HUES64 (cell line): ENCODE data around the gene KIAA0232.

ENCODE experiments used
- H3K27ac ChIP-seq: 2 replicates; pipeline ENCODE4 v1.7.0; 2013; ENCODE audit warnings: low read depth, low read length, inconsistent platforms
- H3K27me3 ChIP-seq: 2 replicates; pipeline ENCODE4 v1.6.1; 2013; ENCODE audit warnings: mild to moderate bottlenecking, low read length; ENCODE audit not compliant: insufficient read depth
- H3K36me3 ChIP-seq: 2 replicates; pipeline ENCODE4 v1.6.1; 2013; ENCODE audit warnings: mild to moderate bottlenecking, low read length; ENCODE audit not compliant: insufficient read depth
- H3K4me1 ChIP-seq: 2 replicates; pipeline ENCODE4 v1.6.1; 2013; ENCODE audit warnings: mild to moderate bottlenecking, low read length, moderate library complexity; ENCODE audit not compliant: insufficient read depth
- H3K4me3 ChIP-seq: 2 replicates; pipeline ENCODE4 v1.5.1; 2013; ENCODE audit warnings: mild to moderate bottlenecking, low read length, moderate library complexity
- H3K9ac ChIP-seq: 2 replicates; pipeline ENCODE4 v1.6.1; 2013; ENCODE audit warnings: mild to moderate bottlenecking, low read depth, low read length
- H3K9me3 ChIP-seq: 2 replicates; pipeline ENCODE4 v1.6.1; 2013; ENCODE audit warnings: low read depth, low read length; ENCODE audit not compliant: insufficient read depth
- WGBS: fragments of 150-250, 120-280 bp; methylation state at CpG from one replicate; pipeline ENCODE4 v1.1.7; 2013; ENCODE audit warnings: missing lambda C conversion rate; 5-methylcytosine and 5-hydroxymethylcytosine counted together

KIAA0232 gene

GRCh38 chr4:6855692-6856297, 73.3 kb downstream of the KIAA0232 start:
- Histone ChIP-seq H3K4me1 (no peaks in the 10 kb centered on the region), H3K36me3 (peaks cover 62% of the 10 kb centered on the region), H3K9me3 (peaks cover 14% of the 10 kb centered on the region), H3K27me3 (no peaks in the 10 kb centered on the region), H3K9ac (no peak overlapping the region), H3K4me3 (no peak overlapping the region), H3K27ac (no peak overlapping the region)
- WGBS, result 91% methylated on average over 11 of the region's 11 CpGs

- Histone ChIP-seq H3K36me3 (peaks cover 64% of the 10 kb centered on the region), H3K4me1 (no peaks in the 10 kb centered on the region), H3K27ac (no peak overlapping the region), H3K9me3 (peaks cover 11% of the 10 kb centered on the region), H3K9ac (no peak overlapping the region), H3K27me3 (no peaks in the 10 kb centered on the region), H3K4me3 (no peak overlapping the region)
- WGBS, result 100% methylated on average over 1 of the region's 2 CpGs
Measured at GRCh38 chr4:6856391-6856790, 73.9 kb downstream of the KIAA0232 start.

- peaks cover 65% of the 10 kb centered on the region for H3K36me3 ChIP-seq
- 94% methylated on average over 5 of the region's 6 CpGs for WGBS
- no peak overlapping the region for H3K4me3 ChIP-seq
Measured at GRCh38 chr4:6857009-6857882, 74.7 kb downstream of the KIAA0232 start.

GRCh38 chr4:6858997-6859396, 76.5 kb downstream of the KIAA0232 start:
- peaks cover 75% of the 10 kb centered on the region for H3K36me3 ChIP-seq
- H3K9ac ChIP-seq, result no peak overlapping the region
- H3K9me3 ChIP-seq, result no peaks in the 10 kb centered on the region
- H3K4me3 ChIP-seq, result no peak overlapping the region
- no peaks in the 10 kb centered on the region for H3K4me1 ChIP-seq
- H3K27ac ChIP-seq, result no peak overlapping the region
- H3K27me3 ChIP-seq, result no peaks in the 10 kb centered on the region
- 96% methylated on average over 4 of the region's 6 CpGs for WGBS

More at GRCh38 chr4:6857009-6857882, 74.7 kb downstream of the KIAA0232 start:
- Histone ChIP-seq H3K4me1 (no peaks in the 10 kb centered on the region), H3K9ac (no peak overlapping the region), H3K27ac (no peak overlapping the region), H3K9me3 (peaks cover 7% of the 10 kb centered on the region), H3K27me3 (no peaks in the 10 kb centered on the region)

- H3K9ac ChIP-seq, result no peak overlapping the region
- H3K9me3 ChIP-seq, result no peaks in the 10 kb centered on the region
- peaks cover 76% of the 10 kb centered on the region for H3K36me3 ChIP-seq
- 97% methylated on average over 1 of the region's 1 CpG for WGBS
- H3K27me3 ChIP-seq, result no peaks in the 10 kb centered on the region
- H3K4me3 ChIP-seq, result no peak overlapping the region
- H3K27ac ChIP-seq, result no peak overlapping the region
- no peaks in the 10 kb centered on the region for H3K4me1 ChIP-seq
Measured at GRCh38 chr4:6859543-6859942, 77.0 kb downstream of the KIAA0232 start.

GRCh38 chr4:6868386-6868785, 85.9 kb downstream of the KIAA0232 start:
- Histone ChIP-seq H3K9ac (no peak overlapping the region), H3K4me3 (no peak overlapping the region), H3K9me3 (no peaks in the 10 kb centered on the region), H3K27ac (no peak overlapping the region), H3K36me3 (peaks cover 51% of the 10 kb centered on the region), H3K27me3 (no peaks in the 10 kb centered on the region), H3K4me1 (no peaks in the 10 kb centered on the region)
- 95% methylated on average over 8 of the region's 8 CpGs for WGBS

GRCh38 chr4:6869944-6870343, 87.4 kb downstream of the KIAA0232 start:
- Histone ChIP-seq H3K27me3 (no peaks in the 10 kb centered on the region), H3K4me1 (no peaks in the 10 kb centered on the region), H3K9ac (no peak overlapping the region), H3K27ac (no peak overlapping the region), H3K4me3 (no peak overlapping the region), H3K9me3 (no peaks in the 10 kb centered on the region), H3K36me3 (peaks cover 49% of the 10 kb centered on the region)
- 92% methylated on average over 2 of the region's 2 CpGs for WGBS

GRCh38 chr4:6873291-6873690, 90.8 kb downstream of the KIAA0232 start:
- no peak overlapping the region for H3K9ac ChIP-seq
- H3K4me1 ChIP-seq, result no peaks in the 10 kb centered on the region
- peaks cover 69% of the 10 kb centered on the region for H3K36me3 ChIP-seq
- H3K4me3 ChIP-seq, result no peak overlapping the region
- no peak overlapping the region for H3K27ac ChIP-seq
- no peaks in the 10 kb centered on the region for H3K27me3 ChIP-seq
- no peaks in the 10 kb centered on the region for H3K9me3 ChIP-seq

GRCh38 chr4:6873792-6874461, 91.4 kb downstream of the KIAA0232 start:
- Histone ChIP-seq H3K27me3 (no peaks in the 10 kb centered on the region), H3K4me1 (no peaks in the 10 kb centered on the region), H3K27ac (no peak overlapping the region), H3K9me3 (no peaks in the 10 kb centered on the region), H3K9ac (no peak overlapping the region), H3K4me3 (no peak overlapping the region), H3K36me3 (peaks cover 70% of the 10 kb centered on the region)
- 78% methylated on average over 3 of the region's 3 CpGs for WGBS

- 96% methylated on average over 4 of the region's 4 CpGs for WGBS
Measured at GRCh38 chr4:6874981-6875380, 92.5 kb downstream of the KIAA0232 start.

GRCh38 chr4:6875431-6875831, 92.9 kb downstream of the KIAA0232 start:
- H3K9me3 ChIP-seq, result no peaks in the 10 kb centered on the region
- no peaks in the 10 kb centered on the region for H3K4me1 ChIP-seq
- 95% methylated on average over 4 of the region's 4 CpGs for WGBS
- H3K4me3 ChIP-seq, result no peak overlapping the region
- H3K36me3 ChIP-seq, result peaks cover 77% of the 10 kb centered on the region
- H3K27ac ChIP-seq, result no peak overlapping the region
- no peak overlapping the region for H3K9ac ChIP-seq
- no peaks in the 10 kb centered on the region for H3K27me3 ChIP-seq

More at GRCh38 chr4:6874981-6875380, 92.5 kb downstream of the KIAA0232 start:
- Histone ChIP-seq H3K4me3 (no peak overlapping the region), H3K4me1 (no peaks in the 10 kb centered on the region), H3K36me3 (peaks cover 74% of the 10 kb centered on the region), H3K9me3 (no peaks in the 10 kb centered on the region), H3K27ac (no peak overlapping the region), H3K9ac (no peak overlapping the region), H3K27me3 (no peaks in the 10 kb centered on the region)
